ENCODE data around the gene NOS3. TPM values are rescaled to one million over a fixed set of nuclear protein-coding genes. Genes with fewer than 3 reads are reported as not detected.

Gene NOS3
- total and polyA plus RNA-seq, 2 donors (not counting 3 experiments of a cell fraction or from before 2014, with no cell fraction given) = 82.8 to 95.1 TPM

- CTCF ChIA-PET = interaction anchor here (0.6 to 4.0 kb wide), 7 partner anchors 9 to 122 kb away, joined by 4 to 68 read pairs (median 5); partner anchors contain the start of gene ABCB8
- Histone ChIP-seq H3K4me3 (replicated peaks in 1 of 3; ENCODE audit: insufficient read depth in 1 of 3, low read depth in 1 of 3, low read length in 3 of 3) (no peak overlapping the region), H3K79me2 (ENCODE audit: control insufficient read depth, insufficient read depth, low read length) (peaks cover 7% of the 10 kb centered on the region), H3K4me1 (ENCODE audit: control insufficient read depth, extremely low read depth, insufficient read depth, low read length) (peaks cover 41% of the 10 kb centered on the region), H3K36me3 (ENCODE audit: control insufficient read depth in 2 of 2, extremely low read depth in 1 of 2, insufficient read depth in 2 of 2, low read length in 2 of 2) (peaks cover 0 to 5% of the 10 kb centered on the region in 2 experiments), H3K9me3 (replicated peaks; ENCODE audit: control insufficient read depth, insufficient read depth, low read length) (peaks cover 2% of the 10 kb centered on the region), H3K9ac (replicated peaks; ENCODE audit: extremely low read depth, insufficient read depth, low read length) (no peak overlapping the region), H2AFZ (ENCODE audit: low read depth, low read length) (peak overlapping the region; percentile 39), H4K20me1 (replicated peaks; ENCODE audit: control insufficient read depth, extremely low read depth, insufficient read depth, low read length) (no peaks in the 10 kb centered on the region), H3K9me1 (replicated peaks; ENCODE audit: control insufficient read depth, extremely low read depth, insufficient read depth, low read length) (no peaks in the 10 kb centered on the region), H3K4me2 (ENCODE audit: insufficient read depth, low read length) (peak overlapping the region; percentile 67), H3K27ac (ENCODE audit: insufficient read depth, low read depth, low read length) (peak overlapping the region; percentile 59), H3K27me3 (ENCODE audit: control insufficient read depth in 2 of 2, insufficient read depth in 2 of 2, low read length in 2 of 2) (no peaks in the 10 kb centered on the region)
- TF ChIP-seq MYC (IDR thresholded peaks at IDR 0.05; ENCODE audit: low read depth, low read length) (no peak), JUN (IDR thresholded peaks at IDR 0.05; ENCODE audit: borderline replicate concordance, insufficient read depth, insufficient read length, low read depth) (no peak), POLR2A (IDR thresholded peaks at IDR 0.05; ENCODE audit: low read depth, low read length) (no peak), MAX (IDR thresholded peaks at IDR 0.05; ENCODE audit: insufficient read depth, insufficient read length) (no peak), POLR2AphosphoS5 (IDR thresholded peaks at IDR 0.05; ENCODE audit: insufficient read depth, low read depth, low read length) (peak; percentile 50), EZH2 (IDR thresholded peaks at IDR 0.05; ENCODE audit: borderline replicate concordance, low read depth, low read length, severe bottlenecking) (no peak), CTCF (IDR thresholded peaks at IDR 0.05; ENCODE audit: extremely low read depth in 1 of 2, insufficient read depth in 1 of 2, low read depth in 1 of 2, low read length in 2 of 2) (no peak), FOS (IDR thresholded peaks at IDR 0.05; ENCODE audit: borderline replicate concordance, insufficient read depth, low read length) (peak; percentile 88), GATA2 (IDR thresholded peaks at IDR 0.05; ENCODE audit: insufficient read depth, insufficient read length, low read depth, low read length) (no peak)
- DNase-seq (ENCODE audit: low read depth, low spot score) (peak; percentile 84), FAIRE-seq (peak; percentile 99)
- intact Hi-C loops (cut with micrococcal nuclease) = loop anchor here (2.0 to 5.0 kb wide), 2 partner anchors 542 to 626 kb away; partner anchors contain the start of genes GIMAP8 and REPIN1
- no TSS peak for BruUV-seq (replicated peaks)
- dilution Hi-C loops (cut with MboI; ENCODE audit: extremely low pct_ligation_motif_present, low sequenced_read_pairs) = no loop called here
- POLR2A ChIA-PET = interaction anchor here (0.6 to 0.7 kb wide), 3 partner anchors 12 to 555 kb away, joined by 3 to 7 read pairs (median 3); no protein-coding TSS in a partner anchor
These were observed 2.1 kb downstream of the NOS3 start for GRCh38 chr7:150992833-150993302.
